SJCRH30 (cell line): ENCODE data around the gene SLC43A1. TPM values are rescaled to one million over a fixed set of nuclear protein-coding genes. Genes with fewer than 3 reads are reported as not detected.

Experiments
- total RNA-seq: library from RNA; depleted of rRNA; stranded (reverse); fragments of >200 nt; shearing (Covaris generic); gene quantifications from 2 replicates; pipeline ENCODE4 v1.2.3, GENCODE V29; 2014; rRNA removed

The SLC43A1 gene
- total RNA-seq, 1 experiment from 2014 or later, result 8.8 TPM

Other genes starting within 250 kb of the SLC43A1 start
- 53.5 and 70.9 TPM in 2 replicates for gene TNKS1BP1, start 190.8 kb downstream of the SLC43A1 start, total RNA-seq
- 248 and 249 TPM in 2 replicates for gene SSRP1, start 179.8 kb downstream of the SLC43A1 start, total RNA-seq
- not detected in 2 replicates for gene P2RX3, start 177.3 kb downstream of the SLC43A1 start, total RNA-seq
- gene PRG3, start 134.6 kb downstream of the SLC43A1 start, total RNA-seq, result not detected in 2 replicates
- gene PRG2, start 125.1 kb downstream of the SLC43A1 start, total RNA-seq, result not detected in 2 replicates
- 0.12 TPM in 1 of 2 replicates, not detected in the other for gene SLC43A3, start 88.6 kb downstream of the SLC43A1 start, total RNA-seq
- gene RTN4RL2, start 55.2 kb downstream of the SLC43A1 start, total RNA-seq, result 0.26 and 0.35 TPM in 2 replicates
- 93.2 and 147 TPM in 2 replicates for gene TIMM10, start 15.1 kb upstream of the SLC43A1 start, total RNA-seq
- 4.5 and 5.6 TPM in 2 replicates for gene SMTNL1, start 21.9 kb upstream of the SLC43A1 start, total RNA-seq
- gene UBE2L6, start 52.0 kb upstream of the SLC43A1 start, total RNA-seq, result 36.9 and 39.9 TPM in 2 replicates
- 12.3 and 13.8 TPM in 2 replicates for gene SERPING1, start 82.0 kb upstream of the SLC43A1 start, total RNA-seq
- gene YPEL4, start 134.2 kb upstream of the SLC43A1 start, total RNA-seq, result 0.04 TPM in 1 of 2 replicates, not detected in the other
- 26.5 and 27.4 TPM in 2 replicates for gene CLP1, start 142.1 kb upstream of the SLC43A1 start, total RNA-seq
- 45.6 and 46.6 TPM in 2 replicates for gene ZDHHC5, start 152.4 kb upstream of the SLC43A1 start, total RNA-seq
- gene MED19, start 196.5 kb upstream of the SLC43A1 start, total RNA-seq, result 28.1 and 28.6 TPM in 2 replicates
- 125 and 132 TPM in 2 replicates for gene TMX2, start 196.9 kb upstream of the SLC43A1 start, total RNA-seq
- gene SELENOH, start 225.8 kb upstream of the SLC43A1 start, total RNA-seq, result 116 and 133 TPM in 2 replicates
- 0.02 TPM in 1 of 2 replicates, not detected in the other for gene BTBD18, start 236.1 kb upstream of the SLC43A1 start, total RNA-seq
- gene CTNND1, start 246.1 kb upstream of the SLC43A1 start, total RNA-seq, result 94.9 and 95.9 TPM in 2 replicates